Spleen (tissue), 7 donors: ENCODE data around the gene GPRC5B.

Source experiments
- CTCF ChIP-seq, 11 experiments: fragments of 200-600 bp in 7 of 11; fragments of 450-650 bp in 4 of 11; sonication (generic) in 4 of 11; IDR thresholded peaks in 8 of 11; conservative IDR thresholded peaks in 3 of 11; 1 replicate in 7 of 11; 2 replicates in 4 of 11; pipeline versions ENCODE4 v1.4.0 to v1.8.0; 2016 to 2021; ENCODE audit warnings: antibody characterized with exemption in 11 of 11, inconsistent platforms in 4 of 11, mild to moderate bottlenecking in 1 of 11
- POLR2A ChIP-seq, 3 donors: fragments of 450-650 bp; IDR thresholded peaks; one replicate each; pipeline ENCODE4 v1.5.1; 2017; ENCODE audit warnings: antibody characterized with exemption in 3 of 3, mild to moderate bottlenecking in 1 of 3
- donor health status: DM: no; HTN: no; CAD: no; lungs with moderate emphysema.
- donor health status: DM: no; HTN: no; CAD: no.
- donor health status: DM: no; HTN: no; CAD: no.

DNA sequence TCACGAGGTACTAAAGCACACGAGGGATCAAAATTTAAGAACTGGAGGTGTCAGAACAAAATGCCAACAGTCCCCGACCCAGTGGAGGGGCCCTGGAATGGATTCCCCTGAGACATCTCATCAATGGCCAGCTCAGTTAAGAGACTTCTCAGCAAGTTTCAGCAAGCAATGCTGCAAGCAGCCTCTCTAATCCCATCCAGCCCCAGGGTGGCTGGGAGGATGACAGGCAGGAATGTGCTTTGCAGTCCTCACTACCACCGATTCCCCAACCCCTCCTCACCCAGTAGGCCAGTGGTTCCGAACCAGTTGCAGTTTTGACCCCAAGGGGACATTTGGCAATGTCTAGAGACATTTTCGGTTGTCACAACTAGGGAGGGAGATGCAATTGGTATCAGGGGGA lies 8.7 kb downstream of the GPRC5B start:
- no peak for TF ChIP-seq CTCF (IDR thresholded peaks at IDR 0.05 in 8 of 11, conservative IDR thresholded peaks at IDR 0.05 in 3 of 11)
- no peak for TF ChIP-seq POLR2A (IDR thresholded peaks at IDR 0.05)
